Measurements from ENCODE around the gene VWA8. TPM values are rescaled to one million over a fixed set of nuclear protein-coding genes. Genes with fewer than 3 reads are reported as not detected.
A peak's percentile ranks its signal among the peaks of the same experiment; 100 is the strongest.

Gene VWA8
- total RNA-seq, 1 donor from 2014 or later, result 15.8 TPM

DNA sequence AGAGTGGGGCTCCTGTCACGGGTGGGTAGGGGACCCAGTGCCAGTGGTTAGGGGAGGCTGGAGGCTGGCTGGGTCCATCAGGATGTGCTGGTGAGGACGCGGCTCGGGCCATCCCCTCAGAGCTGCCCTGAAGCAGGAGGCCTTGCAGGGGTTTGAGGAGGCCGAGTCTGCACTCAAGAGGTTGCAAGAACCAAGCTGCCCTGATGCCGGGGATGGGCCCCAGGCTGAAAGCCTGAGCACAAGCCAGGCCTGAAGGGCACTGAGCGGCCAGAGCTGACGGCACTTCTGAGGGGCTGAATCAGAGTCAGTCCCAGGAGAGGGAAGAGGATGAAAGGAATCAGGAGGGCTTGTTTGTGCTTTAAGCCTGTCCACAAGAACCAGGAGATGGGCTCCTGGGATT lies 410.6 kb downstream of the VWA8 start:
- Mint-ChIP-seq H3K4me1 (ENCODE audit: unreplicated experiment) (peaks cover 15% of the 10 kb centered on the region), H3K27me3 (ENCODE audit: unreplicated experiment) (no peaks in the 10 kb centered on the region), H3K36me3 (ENCODE audit: unreplicated experiment) (no peaks in the 10 kb centered on the region), H3K27ac (ENCODE audit: unreplicated experiment) (no peak overlapping the region), H3K4me3 (ENCODE audit: unreplicated experiment) (no peak overlapping the region), H3K9me3 (ENCODE audit: unreplicated experiment) (no peaks in the 10 kb centered on the region)
- DNase-seq (ENCODE audit: extremely low spot score, unreplicated experiment), result no peak
- TF ChIP-seq, protein P1, sequence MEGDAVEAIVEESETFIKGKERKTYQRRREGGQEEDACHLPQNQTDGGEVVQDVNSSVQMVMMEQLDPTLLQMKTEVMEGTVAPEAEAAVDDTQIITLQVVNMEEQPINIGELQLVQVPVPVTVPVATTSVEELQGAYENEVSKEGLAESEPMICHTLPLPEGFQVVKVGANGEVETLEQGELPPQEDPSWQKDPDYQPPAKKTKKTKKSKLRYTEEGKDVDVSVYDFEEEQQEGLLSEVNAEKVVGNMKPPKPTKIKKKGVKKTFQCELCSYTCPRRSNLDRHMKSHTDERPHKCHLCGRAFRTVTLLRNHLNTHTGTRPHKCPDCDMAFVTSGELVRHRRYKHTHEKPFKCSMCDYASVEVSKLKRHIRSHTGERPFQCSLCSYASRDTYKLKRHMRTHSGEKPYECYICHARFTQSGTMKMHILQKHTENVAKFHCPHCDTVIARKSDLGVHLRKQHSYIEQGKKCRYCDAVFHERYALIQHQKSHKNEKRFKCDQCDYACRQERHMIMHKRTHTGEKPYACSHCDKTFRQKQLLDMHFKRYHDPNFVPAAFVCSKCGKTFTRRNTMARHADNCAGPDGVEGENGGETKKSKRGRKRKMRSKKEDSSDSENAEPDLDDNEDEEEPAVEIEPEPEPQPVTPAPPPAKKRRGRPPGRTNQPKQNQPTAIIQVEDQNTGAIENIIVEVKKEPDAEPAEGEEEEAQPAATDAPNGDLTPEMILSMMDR (IDR thresholded peaks at IDR 0.05), result no peak

DNA sequence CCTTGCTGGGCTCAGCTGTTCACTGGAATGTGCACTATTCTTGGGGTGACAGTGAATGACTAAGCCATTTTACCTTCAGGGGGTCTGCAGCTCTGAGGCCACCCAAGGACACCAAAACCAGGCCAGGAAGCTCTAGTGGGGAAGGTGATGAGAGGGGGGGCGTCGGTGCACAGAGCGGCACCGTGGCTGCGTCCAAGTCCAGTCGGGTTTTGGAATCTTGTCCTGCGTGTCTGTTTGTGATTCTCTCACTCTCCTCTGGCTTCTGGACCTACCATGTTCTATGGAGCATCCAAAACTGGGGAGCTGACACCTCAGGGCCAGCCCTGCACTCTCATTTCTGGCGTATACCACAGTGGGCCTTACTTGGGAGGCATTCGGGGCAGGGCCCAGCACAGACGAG lies 411.4 kb downstream of the VWA8 start:
- no peak overlapping the region for H3K4me3 Mint-ChIP-seq (ENCODE audit: unreplicated experiment)
- no peaks in the 10 kb centered on the region for H3K36me3 Mint-ChIP-seq (ENCODE audit: unreplicated experiment)
- H3K9me3 Mint-ChIP-seq (ENCODE audit: unreplicated experiment), result no peaks in the 10 kb centered on the region
- DNase-seq (ENCODE audit: extremely low spot score, unreplicated experiment), result no peak
- TF ChIP-seq, protein P1 (IDR thresholded peaks at IDR 0.05), result no peak
- no peak overlapping the region for H3K27ac Mint-ChIP-seq (ENCODE audit: unreplicated experiment)
- H3K27me3 Mint-ChIP-seq (ENCODE audit: unreplicated experiment), result no peaks in the 10 kb centered on the region
- H3K4me1 Mint-ChIP-seq (ENCODE audit: unreplicated experiment), result peaks cover 15% of the 10 kb centered on the region

DNA sequence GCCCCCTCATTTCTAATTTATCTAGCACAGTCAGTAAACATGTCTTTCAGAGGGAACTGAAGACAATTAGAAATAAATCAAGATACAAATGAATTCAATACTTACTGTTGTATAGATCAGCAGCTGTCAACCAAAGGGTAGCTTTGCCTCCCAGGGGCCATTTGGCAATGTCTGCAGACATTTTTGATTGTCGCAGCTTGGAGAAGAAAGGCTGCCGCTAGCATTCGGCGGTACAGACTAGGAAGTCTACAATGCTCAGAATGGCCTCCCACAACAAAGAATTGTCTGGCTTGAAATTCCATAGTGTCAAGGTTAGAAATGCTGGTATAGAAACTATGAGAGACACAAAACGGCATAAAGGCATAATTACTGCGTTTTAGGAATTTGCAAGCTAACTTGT lies 412.0 kb downstream of the VWA8 start:
- Mint-ChIP-seq H3K36me3 (ENCODE audit: unreplicated experiment) (no peaks in the 10 kb centered on the region), H3K27me3 (ENCODE audit: unreplicated experiment) (no peaks in the 10 kb centered on the region), H3K9me3 (ENCODE audit: unreplicated experiment) (no peaks in the 10 kb centered on the region), H3K4me1 (ENCODE audit: unreplicated experiment) (peaks cover 15% of the 10 kb centered on the region), H3K27ac (ENCODE audit: unreplicated experiment) (no peak overlapping the region), H3K4me3 (ENCODE audit: unreplicated experiment) (no peak overlapping the region)
- TF ChIP-seq, protein P1 (IDR thresholded peaks at IDR 0.05), result no peak
- no peak for DNase-seq (ENCODE audit: extremely low spot score, unreplicated experiment)

DNA sequence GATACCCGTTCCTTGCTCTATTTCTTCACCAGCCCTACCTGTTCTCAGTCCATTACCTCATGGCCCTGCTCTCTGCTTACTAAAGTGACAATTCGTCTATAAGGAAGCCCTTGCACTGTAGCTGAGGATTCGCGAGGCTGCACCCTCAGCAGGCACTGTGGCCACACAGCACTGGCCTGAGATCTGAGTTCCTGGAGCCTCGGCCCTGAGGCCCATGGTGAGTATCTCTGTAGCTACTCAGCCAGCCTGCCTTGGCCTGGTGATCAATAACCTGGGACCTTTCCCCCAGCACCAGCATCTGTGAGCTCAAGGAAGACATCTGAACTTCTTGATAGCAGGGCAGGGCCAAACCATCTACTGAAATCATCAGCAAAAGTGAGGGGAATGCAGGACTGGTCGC lies 412.9 kb downstream of the VWA8 start:
- Mint-ChIP-seq H3K4me1 (ENCODE audit: unreplicated experiment) (peaks cover 15% of the 10 kb centered on the region), H3K9me3 (ENCODE audit: unreplicated experiment) (no peaks in the 10 kb centered on the region), H3K27ac (ENCODE audit: unreplicated experiment) (peak overlapping the region; percentile 2), H3K4me3 (ENCODE audit: unreplicated experiment) (no peak overlapping the region), H3K36me3 (ENCODE audit: unreplicated experiment) (no peaks in the 10 kb centered on the region), H3K27me3 (ENCODE audit: unreplicated experiment) (no peaks in the 10 kb centered on the region)
- TF ChIP-seq, protein P1 (IDR thresholded peaks at IDR 0.05), result no peak
- DNase-seq (ENCODE audit: extremely low spot score, unreplicated experiment), result no peak

DNA sequence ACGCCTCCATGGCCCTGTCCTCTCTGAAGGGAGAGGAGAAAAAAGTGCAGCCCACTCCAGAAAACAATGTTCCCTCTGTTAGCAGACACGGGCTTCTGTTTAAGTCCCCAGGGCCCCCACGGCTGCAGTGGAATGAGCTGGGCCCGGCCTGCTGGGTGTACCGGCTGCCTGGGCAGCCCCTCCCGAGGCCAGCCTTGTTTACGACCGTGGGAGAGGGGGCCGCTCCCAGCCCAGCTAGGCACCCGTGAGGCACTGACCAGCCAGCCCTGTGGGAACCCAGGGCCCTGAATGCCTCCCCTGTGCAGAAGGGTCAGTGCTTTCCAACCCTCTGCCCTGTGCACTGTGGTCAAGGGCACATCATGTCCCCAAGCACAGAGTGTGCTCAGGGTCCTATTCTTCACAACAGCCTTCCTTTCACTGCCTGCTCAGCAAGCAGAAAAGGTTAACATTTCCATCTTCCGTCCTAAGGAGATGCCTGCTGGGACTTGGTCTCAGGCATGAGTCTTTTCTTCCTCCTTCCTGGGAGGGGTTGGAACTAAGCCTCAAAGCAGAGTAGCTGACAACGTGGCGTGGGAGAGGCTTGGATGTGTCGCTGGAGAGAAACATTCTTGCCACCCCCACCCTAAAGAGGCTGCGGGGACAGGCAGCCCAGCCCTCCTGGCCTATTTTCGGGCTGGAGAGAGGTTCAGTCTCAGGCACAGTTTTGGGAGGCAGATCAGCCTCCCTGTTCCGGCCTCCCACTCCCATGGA lies 413.5 kb downstream of the VWA8 start:
- Mint-ChIP-seq H3K4me3 (ENCODE audit: unreplicated experiment) (no peak overlapping the region), H3K27ac (ENCODE audit: unreplicated experiment) (peak overlapping the region; percentile 2), H3K4me1 (ENCODE audit: unreplicated experiment) (peaks cover 15% of the 10 kb centered on the region), H3K36me3 (ENCODE audit: unreplicated experiment) (no peaks in the 10 kb centered on the region), H3K9me3 (ENCODE audit: unreplicated experiment) (no peaks in the 10 kb centered on the region), H3K27me3 (ENCODE audit: unreplicated experiment) (no peaks in the 10 kb centered on the region)
- TF ChIP-seq, protein P1 (IDR thresholded peaks at IDR 0.05), result no peak
- DNase-seq (ENCODE audit: extremely low spot score, unreplicated experiment), result no peak
